Effector CD4-positive, alpha-beta T cell (primary cell): ENCODE data around the gene LIMCH1.
"Not testable (repeated sequence)": the region's sequence is repeated elsewhere in the genome, so short reads cannot be mapped to it uniquely, and the experiment has no call there.

ENCODE experiments used
- DNase-seq: peaks from one replicate; pipeline ENCODE4 v3.0.0-alpha.2; 2020

The LIMCH1 gene

DNA sequence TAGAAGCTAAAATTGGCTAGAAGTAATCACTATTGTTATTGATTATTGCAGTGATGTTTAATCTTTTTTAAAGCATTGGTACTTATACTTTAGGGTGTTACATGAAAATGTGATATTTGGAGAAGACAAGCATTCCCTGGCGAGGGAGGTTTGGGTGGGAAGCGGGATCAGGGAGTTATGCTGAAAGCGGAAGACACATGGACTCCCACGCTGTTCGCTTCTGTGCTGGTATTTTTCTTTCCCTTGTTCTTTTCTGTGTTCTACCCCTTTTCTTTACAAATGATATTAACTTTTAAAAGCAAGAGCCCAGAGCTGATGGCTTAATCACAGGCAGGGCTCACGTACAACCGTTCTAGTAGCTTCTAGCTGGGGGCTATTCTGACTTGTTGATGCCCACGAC lies 148.9 kb downstream of the LIMCH1 start:
- DNase-seq: no peak

DNA sequence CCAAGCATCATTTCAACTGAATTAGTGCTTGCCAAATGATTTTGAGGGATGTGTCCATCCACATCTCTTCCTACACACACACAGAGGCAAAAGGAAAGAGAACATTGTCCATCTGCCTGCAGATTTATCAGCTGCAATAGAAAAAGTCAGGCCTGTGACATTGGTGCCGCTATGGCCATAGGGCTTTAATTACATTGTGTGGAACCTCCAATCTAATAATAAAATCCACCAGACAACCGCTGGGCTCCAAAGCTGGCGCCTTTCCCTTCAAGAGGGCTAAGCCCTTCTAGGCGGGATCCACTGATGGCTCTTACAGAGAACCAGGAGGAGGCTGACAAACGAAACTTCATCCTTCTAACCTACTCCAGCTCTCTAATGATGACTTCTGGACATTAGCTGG lies 150.0 kb downstream of the LIMCH1 start:
- DNase-seq: no peak

DNA sequence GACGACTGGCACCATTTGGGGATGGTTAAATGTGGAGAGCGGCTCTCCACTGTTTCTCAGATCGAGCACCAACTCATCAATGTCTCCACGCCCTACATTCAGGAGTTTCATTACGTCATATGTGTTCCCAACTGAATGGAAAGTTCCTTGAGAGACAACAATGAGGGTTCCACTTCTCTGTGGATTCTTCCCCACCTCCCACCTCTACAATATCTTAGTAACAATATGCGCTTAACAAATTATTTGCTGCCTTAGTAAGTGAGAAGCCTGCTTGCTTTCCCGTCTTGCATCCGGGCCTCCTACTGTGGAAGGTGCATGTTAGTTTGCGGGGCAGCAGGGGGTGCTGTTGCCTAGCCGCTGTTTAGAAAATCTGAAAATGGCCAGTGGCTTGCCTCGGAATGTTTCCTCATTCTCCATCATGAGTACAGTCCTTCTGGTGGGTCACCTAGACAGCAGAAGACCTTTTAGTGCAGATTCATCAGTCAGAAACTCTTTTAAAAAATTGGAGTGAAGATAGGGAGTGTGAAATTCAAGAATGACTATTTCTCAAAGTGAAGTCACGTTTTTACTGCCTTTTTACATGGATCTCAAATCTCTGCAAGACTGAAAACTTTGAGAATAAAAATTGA lies 154.9 kb downstream of the LIMCH1 start:
- DNase-seq: no peak

DNA sequence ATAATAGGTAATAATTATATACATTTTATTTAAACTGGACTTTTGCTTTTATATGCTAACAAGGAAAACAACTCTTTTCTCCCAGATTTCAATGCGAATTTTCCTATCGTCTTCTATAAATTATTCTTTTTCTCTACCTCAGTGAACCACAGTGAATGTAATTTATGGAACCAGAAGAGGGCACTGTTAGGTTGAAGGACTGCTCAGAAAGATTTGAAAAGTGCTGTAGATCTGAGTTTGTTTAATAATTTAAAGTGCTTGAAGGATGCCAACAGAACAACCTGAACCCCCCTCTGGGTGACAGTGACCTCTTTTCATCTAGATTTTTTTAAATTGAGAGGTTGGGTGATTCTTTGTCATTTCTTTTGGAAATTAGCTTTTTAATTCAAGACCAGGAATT lies 155.7 kb downstream of the LIMCH1 start:
- DNase-seq: no peak

DNA sequence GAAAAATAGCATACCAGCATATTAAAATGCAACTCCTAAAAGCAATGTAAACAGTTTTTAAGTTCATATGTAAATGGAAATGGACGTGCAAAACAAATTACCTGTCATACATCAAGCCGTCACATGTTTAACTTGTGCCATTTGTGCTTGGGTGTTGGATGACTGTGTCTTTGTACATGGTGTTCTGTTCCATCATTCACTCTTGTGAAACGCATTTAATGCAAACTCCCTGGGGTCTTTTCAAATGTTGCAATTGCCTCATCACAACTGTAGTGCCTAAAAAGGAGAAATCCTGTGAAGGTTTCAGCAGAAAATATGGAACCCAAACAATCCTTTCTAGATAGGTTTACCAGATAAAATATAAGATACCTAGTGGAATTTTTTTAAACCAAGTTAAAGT lies 158.2 kb downstream of the LIMCH1 start:
- no peak for DNase-seq

- DNase-seq: no peak
Measured at GRCh38 chr4:41696763-41697162, 158.8 kb downstream of the LIMCH1 start.

GRCh38 chr4:41701983-41702382 lies 164.0 kb downstream of the LIMCH1 start:
- DNase-seq: no peak

DNA sequence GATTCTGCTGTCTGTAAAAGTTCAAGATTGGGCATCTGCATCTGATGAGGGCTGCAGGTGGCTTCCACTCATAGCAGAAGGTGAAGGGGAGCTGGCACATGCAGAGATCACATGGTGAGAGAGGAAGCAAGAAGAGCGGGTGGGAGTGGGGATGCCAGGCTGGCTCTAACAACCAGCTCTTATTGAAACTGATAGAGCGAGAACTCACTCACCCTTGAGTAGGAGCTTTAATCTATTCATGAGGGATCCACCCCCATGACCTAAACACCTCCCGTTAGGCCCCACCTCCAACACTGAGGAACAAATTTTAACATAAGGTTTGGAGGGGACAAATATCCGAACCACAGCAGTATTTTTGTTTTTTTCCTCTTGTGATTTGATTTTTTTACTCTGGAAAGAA lies 164.8 kb downstream of the LIMCH1 start:
- no peak for DNase-seq

GRCh38 chr4:41703785-41704184 lies 165.8 kb downstream of the LIMCH1 start:
- no peak for DNase-seq

DNA sequence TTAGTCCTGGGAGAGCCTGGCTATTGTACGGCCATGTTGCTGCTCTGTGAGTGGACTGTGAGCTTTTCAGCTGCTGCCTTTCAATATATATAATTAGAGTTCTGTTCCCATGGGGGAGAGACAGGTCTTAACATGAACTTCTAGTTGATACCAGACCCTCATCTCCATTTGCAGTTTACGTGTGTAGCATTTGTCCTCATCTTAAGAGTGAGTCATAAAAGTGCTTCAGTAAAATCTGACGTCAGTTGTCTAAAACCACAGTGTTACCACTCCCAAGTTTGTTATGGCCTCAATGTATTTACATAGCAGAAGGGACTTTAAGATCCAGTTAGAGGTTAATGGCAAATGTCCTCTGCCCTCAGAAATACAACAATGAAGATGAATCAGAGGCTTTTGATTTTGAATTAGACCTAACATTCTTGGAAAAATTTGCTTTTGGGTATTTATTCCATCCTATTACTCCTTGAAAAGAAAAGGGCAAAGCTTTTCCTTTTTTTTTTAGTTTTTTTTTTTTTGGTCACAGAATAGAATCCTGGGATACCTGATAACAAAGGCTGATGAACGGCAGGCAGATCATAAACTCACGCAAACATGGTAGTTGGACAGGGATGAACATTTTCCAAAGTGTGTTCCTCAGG lies 172.0 kb downstream of the LIMCH1 start:
- DNase-seq: no peak

GRCh38 chr4:41711654-41712053 lies 173.7 kb downstream of the LIMCH1 start:
- DNase-seq: not testable (repeated sequence)

- DNase-seq: no peak
Measured at GRCh38 chr4:41712425-41712824, 174.5 kb downstream of the LIMCH1 start.

DNA sequence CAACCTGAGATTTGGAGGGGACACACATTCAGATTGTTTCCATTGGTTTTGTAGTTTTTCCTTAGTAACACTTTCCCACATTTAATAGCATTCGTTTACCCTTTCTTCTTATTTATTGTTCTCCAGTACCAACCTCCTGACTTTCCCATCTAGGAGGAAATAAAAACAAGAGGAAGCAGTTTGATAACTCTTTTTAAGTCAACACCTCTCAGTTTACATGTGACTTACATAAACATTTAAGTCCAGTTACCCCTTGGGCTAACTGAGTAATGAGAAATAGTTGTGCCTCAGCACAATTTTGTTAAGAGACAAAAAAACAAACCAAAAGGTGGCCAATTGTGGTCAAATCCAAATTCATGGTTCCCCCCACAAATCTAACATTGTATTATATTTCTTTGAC lies 175.8 kb downstream of the LIMCH1 start:
- no peak for DNase-seq

DNA sequence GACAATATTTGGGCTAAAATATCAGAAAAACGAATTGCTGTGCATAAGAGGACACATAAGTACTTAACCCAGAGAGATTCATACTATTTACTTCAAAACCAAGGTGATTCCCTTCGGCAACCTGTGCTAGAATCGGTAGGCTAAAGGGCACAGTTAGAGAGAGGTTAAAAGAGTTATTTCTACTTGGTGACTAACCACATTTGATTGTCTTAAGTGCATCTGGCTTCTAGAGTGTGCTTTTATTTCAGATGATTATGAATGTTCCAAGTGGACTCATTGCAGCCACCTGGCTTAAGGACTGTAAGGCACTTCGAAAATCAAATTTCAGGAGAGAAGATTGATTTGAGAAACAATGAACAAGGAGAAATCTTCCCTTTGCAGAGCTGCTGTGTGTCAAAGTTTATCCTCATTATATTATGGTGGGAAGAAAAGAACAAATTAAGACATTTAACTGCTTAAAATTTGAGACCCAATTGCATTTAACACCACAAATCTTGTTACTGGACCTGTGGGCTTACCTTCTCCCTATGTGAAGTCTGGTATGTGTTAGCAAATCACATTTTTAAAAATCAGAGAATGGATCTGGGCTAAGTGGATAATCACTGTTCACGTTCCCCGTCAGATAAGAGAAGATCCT lies 176.5 kb downstream of the LIMCH1 start:
- DNase-seq: no peak

DNA sequence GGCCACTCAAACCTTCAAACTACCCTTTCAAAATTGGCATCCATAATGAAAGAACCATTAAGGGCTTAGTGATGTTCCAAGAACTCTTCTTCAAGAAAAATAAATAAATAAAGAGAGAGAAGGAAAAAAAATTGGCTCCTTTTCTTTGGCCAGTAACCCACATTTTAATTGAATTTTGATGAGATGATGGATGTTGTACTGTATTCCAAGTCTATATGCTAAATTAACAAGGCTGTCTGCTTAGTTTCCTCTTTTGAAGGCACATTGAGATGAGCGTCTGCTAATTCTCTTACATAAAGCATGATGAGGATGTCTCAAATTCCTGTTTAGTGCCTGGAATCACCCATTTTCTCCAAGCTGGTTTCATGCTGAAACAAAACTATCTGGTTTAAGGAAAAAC lies 177.2 kb downstream of the LIMCH1 start:
- no peak for DNase-seq

- no peak for DNase-seq
Measured at GRCh38 chr4:41718907-41719306, 180.9 kb downstream of the LIMCH1 start.

GRCh38 chr4:41719417-41719816 lies 181.5 kb downstream of the LIMCH1 start:
- DNase-seq: no peak

DNA sequence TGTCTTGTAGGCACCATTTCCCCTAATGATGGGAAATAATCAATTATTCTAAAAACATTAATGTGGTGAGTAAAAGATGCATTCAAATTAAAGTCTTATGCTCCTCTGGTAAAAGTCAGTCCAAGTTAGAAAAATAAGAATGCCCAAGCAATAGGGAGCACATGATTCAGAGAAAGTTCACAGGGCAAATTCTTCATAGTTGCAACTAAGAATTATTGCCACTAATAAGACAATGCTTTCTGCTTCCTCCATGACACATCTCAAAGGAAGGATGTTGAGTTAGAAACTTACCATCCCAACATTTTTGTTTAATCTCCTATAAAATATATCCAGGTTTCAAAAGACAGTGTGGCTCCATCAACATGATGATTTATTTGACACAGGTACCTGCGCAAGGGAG lies 184.2 kb downstream of the LIMCH1 start:
- no peak for DNase-seq

DNA sequence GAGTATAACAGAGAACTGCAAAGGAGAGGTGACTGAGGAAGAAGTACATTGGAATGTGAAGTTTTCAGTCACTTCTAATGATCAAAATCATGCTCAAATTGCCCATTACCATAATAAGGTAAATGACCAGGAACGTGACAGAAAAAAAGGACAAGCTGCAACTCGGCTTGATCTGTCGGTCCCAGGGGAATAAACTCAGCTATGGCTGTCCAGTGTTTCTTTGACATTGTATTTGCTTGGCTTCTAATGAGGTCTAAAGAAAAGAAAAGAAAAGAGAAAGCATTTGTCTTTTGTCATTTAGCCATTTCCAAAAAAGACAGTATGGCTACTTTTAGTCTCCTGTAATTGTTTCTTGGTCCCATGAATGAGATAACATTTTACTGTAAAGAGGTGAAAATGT lies 185.3 kb downstream of the LIMCH1 start:
- no peak for DNase-seq

- DNase-seq: no peak
Measured at GRCh38 chr4:41725254-41725653, 187.3 kb downstream of the LIMCH1 start.

DNA sequence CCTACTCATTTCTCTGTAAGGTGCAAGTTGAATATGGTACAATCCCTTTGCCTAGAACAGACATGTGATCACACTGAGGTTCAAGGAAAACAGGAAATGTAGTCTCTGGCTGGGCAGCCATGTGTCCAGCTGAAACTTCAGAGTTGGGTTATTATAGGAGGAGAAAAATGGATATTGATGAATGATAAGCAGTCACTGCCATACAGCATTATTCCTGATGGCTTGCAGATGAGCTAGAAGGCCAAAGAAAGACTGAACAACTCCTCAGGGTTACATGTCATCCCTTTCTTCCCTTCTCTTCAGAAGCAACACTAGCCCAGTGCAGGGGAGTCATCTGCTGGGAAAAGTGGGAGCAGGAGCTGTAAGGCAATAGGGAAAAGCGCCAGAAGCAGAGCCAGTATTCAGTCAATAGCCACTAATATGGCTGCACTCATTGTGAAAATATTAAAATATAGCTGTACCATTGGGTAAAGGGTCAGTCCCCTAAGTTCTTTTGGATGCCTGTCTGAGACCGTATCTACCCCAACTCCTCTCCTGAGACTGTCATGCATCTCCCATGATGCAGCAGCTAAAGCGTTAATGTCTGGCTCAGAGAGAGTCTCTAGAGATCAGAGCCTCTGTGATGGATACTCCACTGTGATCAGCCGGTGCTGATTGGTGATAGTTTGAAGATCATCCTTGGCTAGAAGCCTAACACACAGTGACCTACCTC lies 190.1 kb downstream of the LIMCH1 start:
- DNase-seq: no peak

DNA sequence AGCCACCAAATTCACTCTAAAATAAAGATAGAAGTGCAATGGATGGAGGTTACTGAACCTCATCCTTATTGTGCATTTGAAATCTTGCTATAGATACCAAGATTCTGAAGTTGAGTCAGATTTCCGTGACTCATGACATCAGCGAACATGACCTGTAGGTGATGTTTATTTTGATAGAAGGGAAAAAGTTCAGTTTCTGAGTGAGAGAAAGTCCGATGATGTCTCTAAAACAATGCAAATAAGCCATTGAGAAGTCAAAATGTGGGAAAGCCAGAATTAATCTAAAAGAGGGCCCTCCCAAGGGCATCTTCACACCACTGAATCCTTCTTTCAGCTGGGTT lies 190.6 kb downstream of the LIMCH1 start:
- no peak for DNase-seq

DNA sequence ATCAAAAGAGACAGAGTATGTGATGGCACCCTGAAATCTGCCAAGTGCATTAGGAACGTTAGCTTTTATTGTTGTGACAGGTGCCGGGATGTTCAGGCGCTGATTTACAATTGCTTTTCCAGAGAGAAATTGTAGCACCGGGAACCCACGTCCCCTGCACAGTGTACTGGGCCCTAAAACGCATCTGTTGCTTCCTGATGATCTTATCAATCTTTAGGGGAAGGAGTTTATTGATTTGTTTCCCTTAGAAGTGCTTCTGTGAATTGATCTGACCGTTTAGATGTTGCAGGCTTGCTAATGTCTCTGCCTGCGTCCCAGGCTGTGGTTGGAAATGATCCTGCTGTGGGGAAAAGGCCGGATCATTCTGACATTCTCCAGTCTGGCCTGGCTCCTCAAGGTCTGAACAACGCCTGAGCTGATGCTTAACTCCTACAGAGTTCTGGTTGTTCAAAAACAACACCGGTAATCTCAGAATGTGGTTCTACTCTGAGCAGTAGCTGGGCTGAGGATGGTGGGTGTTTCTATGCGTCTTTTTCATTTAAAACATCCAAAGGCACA lies 193.7 kb downstream of the LIMCH1 start:
- no peak for DNase-seq

- no peak for DNase-seq
Measured at GRCh38 chr4:41734371-41734770, 196.4 kb downstream of the LIMCH1 start.
